Measurements from ENCODE around the gene RABGAP1L.

GRCh38 chr1:174956976-174957375 is 797.7 kb downstream of the RABGAP1L start:
- TF ChIP-seq, protein P1, sequence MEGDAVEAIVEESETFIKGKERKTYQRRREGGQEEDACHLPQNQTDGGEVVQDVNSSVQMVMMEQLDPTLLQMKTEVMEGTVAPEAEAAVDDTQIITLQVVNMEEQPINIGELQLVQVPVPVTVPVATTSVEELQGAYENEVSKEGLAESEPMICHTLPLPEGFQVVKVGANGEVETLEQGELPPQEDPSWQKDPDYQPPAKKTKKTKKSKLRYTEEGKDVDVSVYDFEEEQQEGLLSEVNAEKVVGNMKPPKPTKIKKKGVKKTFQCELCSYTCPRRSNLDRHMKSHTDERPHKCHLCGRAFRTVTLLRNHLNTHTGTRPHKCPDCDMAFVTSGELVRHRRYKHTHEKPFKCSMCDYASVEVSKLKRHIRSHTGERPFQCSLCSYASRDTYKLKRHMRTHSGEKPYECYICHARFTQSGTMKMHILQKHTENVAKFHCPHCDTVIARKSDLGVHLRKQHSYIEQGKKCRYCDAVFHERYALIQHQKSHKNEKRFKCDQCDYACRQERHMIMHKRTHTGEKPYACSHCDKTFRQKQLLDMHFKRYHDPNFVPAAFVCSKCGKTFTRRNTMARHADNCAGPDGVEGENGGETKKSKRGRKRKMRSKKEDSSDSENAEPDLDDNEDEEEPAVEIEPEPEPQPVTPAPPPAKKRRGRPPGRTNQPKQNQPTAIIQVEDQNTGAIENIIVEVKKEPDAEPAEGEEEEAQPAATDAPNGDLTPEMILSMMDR (IDR thresholded peaks at IDR 0.05) = no peak
- no peak for TF ChIP-seq POLR2AphosphoS5 (IDR thresholded peaks at IDR 0.05)
